HG03439 (cell line): ENCODE data around the gene YPEL1.
A peak's percentile ranks its signal among the peaks of the same experiment; 100 is the strongest.

Experiments
- ATAC-seq: cut with Tn5 transposase; IDR thresholded peaks from one replicate; pipeline ENCODE4 v1.9.1; 2021; ENCODE audit warnings: mild to moderate bottlenecking, moderate library complexity; ENCODE audit not compliant: unreplicated experiment

The YPEL1 gene

DNA sequence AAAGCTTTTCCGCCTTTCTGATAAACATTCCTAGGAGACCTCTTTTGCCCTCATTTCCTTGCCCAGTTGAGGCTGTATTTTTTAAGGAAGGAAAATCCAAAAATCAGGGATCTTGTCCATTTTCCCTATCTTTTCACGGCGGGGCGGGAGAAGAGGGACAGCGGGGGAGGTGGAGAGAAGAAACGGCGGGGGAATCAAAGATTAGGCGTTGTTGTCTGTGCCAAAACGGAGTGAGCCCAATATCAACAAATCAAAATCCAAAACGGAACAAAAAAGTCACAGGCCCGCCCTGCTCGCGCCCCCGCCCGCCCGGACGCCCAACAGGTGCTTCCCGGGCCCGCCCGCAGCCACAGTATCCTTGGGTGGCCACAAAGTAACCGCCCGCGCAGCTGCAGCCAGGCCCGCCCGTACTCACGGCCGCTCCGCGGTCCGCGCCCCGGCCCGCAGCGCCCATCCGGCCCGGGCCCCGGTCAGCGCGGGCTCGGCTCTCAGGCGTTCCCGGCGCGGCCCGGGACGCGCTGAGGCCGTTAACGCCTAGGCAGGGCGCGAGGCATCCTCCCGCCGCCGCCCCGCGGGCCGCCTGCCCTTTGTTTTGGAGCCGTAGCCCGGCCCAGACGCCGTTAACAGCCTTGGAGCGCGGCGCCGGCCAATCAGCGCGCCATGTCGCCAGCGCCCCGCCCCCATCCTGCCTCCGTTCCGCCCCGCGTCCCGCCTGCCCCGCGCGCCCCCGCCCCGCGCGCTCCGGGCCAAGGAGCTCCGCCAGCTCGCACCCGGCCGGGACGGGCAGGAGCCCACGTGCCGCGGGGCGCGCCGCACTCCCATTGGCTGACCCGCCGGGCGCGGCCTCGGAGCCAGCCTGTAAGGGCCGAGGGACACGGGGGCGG is at the start of gene YPEL1:
TSS of gene YPEL1 (minus strand) at position 595 of the 884 bp plus-strand sequence. CDS start 25,050 bp downstream, outside the sequence.
- ATAC-seq: peak; percentile 67

- ATAC-seq: no peak
Measured at GRCh38 chr22:21780259-21780658, 44.7 kb upstream of the YPEL1 start.

DNA sequence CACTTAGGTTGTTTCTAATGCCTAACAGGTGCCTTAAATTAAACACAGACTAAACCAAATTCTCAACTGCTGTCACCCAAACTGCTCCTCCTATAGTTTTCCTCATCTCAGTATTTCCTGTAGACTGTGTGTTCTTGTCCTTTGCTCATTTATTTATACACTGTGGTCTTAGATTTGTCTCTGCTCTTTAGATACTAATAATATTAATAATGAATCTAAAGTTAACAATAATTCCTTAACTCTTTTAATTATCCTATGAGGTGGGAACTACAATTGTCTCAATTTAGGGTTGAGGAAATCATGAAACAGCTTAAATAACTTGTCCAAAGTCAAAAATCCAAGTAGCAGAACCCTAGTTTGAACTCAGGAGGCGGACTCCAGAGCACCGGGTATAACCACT is 43.9 kb upstream of the YPEL1 start:
- ATAC-seq: no peak

- ATAC-seq: no peak
Measured at GRCh38 chr22:21778705-21779363, 43.2 kb upstream of the YPEL1 start.

GRCh38 chr22:21771631-21771976 is 36.0 kb upstream of the YPEL1 start:
- no peak for ATAC-seq

DNA sequence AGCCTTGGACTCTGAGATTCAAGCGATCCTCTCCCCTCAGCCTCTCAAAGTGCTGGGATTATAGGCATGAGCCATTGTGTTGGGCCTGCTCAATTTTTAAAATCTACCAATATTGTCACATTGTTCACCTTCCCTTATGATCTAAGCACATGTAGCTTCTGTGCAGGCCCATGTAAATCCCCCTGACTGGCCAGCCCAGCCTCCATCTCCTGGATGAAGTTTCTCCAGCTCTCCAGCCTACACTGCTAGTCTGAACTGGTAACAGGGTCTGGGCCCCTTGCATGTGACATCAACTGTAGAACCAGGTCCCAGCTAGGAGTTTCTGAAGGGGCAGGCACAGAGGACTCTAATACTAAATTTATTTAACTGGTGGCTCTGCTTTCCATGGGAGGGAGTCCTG is 32.8 kb upstream of the YPEL1 start:
- ATAC-seq: no peak

- ATAC-seq: peak; percentile 44
Measured at GRCh38 chr22:21766691-21767462, 31.3 kb upstream of the YPEL1 start.

GRCh38 chr22:21765909-21766529 is 30.4 kb upstream of the YPEL1 start:
- no peak for ATAC-seq

- no peak for ATAC-seq
Measured at GRCh38 chr22:21764038-21764804, 28.6 kb upstream of the YPEL1 start.

DNA sequence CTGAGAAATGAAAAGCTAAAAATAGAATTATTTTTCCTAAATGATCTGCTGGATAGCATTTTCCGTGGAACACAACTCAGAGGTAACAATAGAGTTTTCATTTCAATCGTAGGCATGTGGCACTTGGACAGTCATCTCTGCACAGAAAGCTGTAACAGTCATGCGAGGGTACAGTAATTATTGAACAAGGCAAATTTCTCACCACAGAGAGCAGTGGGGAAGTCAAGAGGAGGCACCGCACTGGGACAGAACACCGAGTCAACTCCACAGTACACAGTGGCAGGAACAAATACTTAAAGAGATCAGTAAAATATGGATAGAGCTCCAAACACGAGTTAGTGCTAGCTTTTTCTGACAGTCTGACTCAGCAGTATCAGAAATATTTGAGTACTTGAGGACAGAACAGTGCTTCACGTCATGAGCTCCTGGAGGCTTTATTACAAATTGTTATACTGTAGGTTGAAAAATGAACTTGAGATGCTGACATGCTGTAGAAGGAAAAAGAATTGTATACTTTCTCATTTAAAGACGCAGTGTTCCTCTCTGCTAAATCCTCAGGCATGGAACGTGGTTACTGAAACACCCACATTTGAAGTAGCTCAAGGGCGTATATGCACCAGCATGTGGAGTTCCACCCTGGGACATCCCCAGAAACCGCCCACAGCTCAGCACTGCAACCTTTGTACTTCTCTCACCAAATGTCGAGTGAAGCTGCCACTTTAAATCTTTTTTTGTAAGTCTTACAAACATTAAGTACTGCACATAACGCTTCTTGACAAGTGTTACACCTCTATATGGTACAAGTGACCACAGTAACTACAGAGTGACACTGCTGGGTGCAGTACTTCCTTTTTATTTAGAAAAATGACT is 27.4 kb upstream of the YPEL1 start:
- ATAC-seq: no peak

DNA sequence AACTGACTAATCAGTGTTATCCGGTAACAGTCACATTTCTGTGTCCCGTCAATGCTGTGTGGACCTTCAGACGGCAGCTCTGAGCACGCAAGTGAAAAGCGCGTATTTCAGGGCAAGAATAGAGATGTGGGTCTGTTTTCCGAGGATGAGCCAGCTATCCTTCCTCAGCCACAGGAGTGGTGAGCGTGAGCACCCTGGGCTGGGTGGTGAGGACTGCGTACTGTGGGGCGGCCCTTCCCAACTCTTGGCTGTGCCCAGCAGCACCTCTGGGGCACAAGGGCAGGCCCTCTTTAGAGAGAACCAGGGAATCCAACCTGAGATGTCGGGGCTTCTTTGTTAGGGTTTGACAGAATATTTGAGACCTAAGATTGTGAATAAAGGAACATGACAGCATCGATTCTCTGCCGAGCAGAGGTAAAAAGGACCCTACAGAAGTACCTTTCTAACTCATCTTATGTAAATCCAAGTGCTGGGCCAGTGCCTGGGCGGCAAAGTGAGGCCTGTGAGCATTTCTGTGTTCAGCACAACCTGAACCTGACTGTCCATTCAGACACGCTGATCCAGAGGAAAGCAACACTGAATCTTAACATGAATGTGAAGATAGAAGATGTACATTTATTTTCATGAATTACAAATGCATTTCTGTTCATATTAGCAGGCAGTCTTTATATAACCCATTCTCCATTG is 26.5 kb upstream of the YPEL1 start:
- no peak for ATAC-seq

DNA sequence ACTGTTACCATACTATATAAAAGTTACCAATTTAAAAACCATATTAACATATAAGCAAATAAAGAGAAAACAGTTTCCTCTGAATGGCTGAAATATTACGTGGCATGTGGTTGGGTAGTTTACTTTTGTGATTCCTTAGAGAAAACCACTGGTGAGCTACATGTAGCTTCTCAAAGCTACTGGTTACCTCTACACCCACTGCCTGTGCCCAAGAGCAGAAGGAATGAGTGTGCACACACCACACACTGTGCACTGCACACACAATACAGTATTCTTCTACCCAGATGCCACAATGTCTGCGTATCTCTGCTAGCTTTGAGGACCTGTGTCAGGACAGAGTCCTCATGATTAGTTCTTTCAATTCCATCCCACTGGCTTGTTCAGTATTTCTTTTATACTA is 25.5 kb upstream of the YPEL1 start:
- ATAC-seq: no peak

- ATAC-seq: no peak
Measured at GRCh38 chr22:21760640-21761039, 25.0 kb upstream of the YPEL1 start.

DNA sequence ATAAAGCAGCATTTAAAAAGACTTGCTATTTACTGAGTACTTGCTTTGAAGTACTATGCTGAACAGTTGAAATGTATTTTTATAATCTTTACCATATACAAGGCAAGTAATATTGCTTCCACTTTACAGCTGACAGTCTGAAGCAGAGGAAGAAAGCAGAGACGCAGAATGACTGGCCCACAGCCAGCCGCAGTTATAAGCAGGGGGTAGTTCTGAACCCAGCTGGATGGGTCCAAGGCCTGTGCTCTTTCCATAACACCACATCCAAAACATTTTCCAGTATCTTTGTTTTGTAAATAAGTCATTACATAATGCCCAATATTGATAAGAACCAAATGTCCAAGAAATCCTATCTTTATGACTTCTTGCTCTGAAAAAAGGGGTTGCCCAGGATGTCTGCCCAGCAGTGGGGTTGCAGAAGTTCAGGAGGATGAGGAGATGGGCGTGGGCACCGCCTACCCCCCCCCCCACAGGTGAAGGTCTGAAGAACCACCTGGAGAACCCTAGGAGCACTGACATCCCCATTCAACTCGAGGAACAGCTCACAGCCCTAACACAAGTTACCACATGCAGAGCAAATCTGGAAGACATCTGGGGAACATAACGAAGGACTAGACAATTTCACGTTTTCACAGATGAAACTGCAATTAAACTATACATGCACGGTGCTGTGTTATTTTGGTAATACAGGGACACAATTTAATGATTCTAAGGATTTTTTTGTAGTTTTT is 24.2 kb upstream of the YPEL1 start:
- ATAC-seq: no peak

- ATAC-seq: no peak
Measured at GRCh38 chr22:21759093-21759492, 23.5 kb upstream of the YPEL1 start.

- no peak for ATAC-seq
Measured at GRCh38 chr22:21758091-21758864, 22.7 kb upstream of the YPEL1 start.

DNA sequence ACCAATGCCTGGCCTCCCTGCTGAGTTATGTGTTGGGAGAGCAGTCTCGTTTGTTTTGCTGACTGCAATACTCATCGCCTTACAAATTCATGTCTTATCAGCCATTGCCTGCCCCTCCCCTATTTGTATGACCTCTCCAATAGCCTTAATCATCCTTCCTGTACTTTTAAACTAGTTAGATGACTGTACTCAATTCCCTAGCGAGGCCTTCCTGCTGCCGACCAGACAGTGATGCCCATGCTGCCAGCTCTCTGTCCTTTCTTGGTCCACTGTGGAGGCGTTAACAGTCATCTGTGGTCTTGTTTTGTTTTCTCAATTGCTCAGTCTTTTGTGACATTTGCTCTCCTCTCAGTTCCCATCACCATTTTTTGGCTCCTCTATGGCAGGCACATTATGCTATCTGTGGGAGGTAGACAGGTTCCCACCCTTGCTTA is 20.3 kb upstream of the YPEL1 start:
- ATAC-seq: no peak
